GM23338 (cell line): ENCODE data around the gene DNAJC9.

Experiments
- CREB1 ChIP-seq: fragments of 250-450 bp; sonication (Bioruptor Pico); IDR thresholded peaks from 2 replicates; pipeline ENCODE4 v1.5.0; 2020; ENCODE audit warnings: low read depth, mild to moderate bottlenecking, moderate library complexity
- CTCF ChIP-seq, 2 experiments: fragments of 200-600 bp in 1 of 2; sonication (generic) in 1 of 2; conservative IDR thresholded peaks; 2 replicates each; pipeline versions ENCODE4 v1.5.1 to v1.6.1; 2016 to 2017; ENCODE audit warnings: antibody characterized with exemption in 2 of 2, low read depth in 2 of 2, mild to moderate bottlenecking in 2 of 2, moderate library complexity in 1 of 2
- EZH2 ChIP-seq: fragments of 200-600 bp; sonication (generic); IDR thresholded peaks from one replicate; pipeline ENCODE4 v1.8.0; 2017; ENCODE audit warnings: antibody characterized with exemption, mild to moderate bottlenecking, low read depth; ENCODE audit not compliant: unreplicated experiment
- EZH2phosphoT487 ChIP-seq: fragments of 200-600 bp; sonication (generic); IDR thresholded peaks from one replicate; pipeline ENCODE4 v1.8.1; 2018; ENCODE audit warnings: antibody characterized with exemption; ENCODE audit not compliant: unreplicated experiment
- JUNB ChIP-seq: IDR thresholded peaks from one replicate; pipeline ENCODE4 v1.6.1; 2016; ENCODE audit warnings: antibody characterized with exemption; ENCODE audit not compliant: unreplicated experiment
- POLR2AphosphoS5 ChIP-seq: IDR thresholded peaks from 2 replicates; pipeline ENCODE4 v1.6.1; 2016; ENCODE audit warnings: antibody characterized with exemption, low read depth
- STAT1 ChIP-seq: IDR thresholded peaks from one replicate; pipeline ENCODE4 v1.6.1; 2016; ENCODE audit warnings: antibody characterized with exemption; ENCODE audit not compliant: unreplicated experiment
- ZNF114 ChIP-seq: fragments of 250-450 bp; sonication (Bioruptor Pico); IDR thresholded peaks from 2 replicates; pipeline ENCODE4 v1.5.0; 2020; ENCODE audit warnings: mild to moderate bottlenecking, moderate library complexity
- ZNF331 ChIP-seq: fragments of 250-450 bp; sonication (Bioruptor Pico); IDR thresholded peaks from 2 replicates; pipeline ENCODE4 v1.5.0; 2020; ENCODE audit warnings: low read depth, mild to moderate bottlenecking, moderate library complexity
- ZNF462 ChIP-seq: fragments of 250-450 bp; sonication (Bioruptor Pico); IDR thresholded peaks from 2 replicates; pipeline ENCODE4 v1.5.0; 2020; ENCODE audit warnings: mild to moderate bottlenecking, moderate library complexity
- TF ChIP-seq, protein P1 (sequence below): IDR thresholded peaks from one replicate; pipeline ENCODE4 v1.6.1; 2018; ENCODE audit warnings: antibody characterized with exemption; ENCODE audit not compliant: unreplicated experiment
- TF ChIP-seq, protein P2 (sequence below): IDR thresholded peaks from 2 replicates; pipeline ENCODE4 v1.6.1; 2016; ENCODE audit warnings: antibody characterized with exemption

DNA sequence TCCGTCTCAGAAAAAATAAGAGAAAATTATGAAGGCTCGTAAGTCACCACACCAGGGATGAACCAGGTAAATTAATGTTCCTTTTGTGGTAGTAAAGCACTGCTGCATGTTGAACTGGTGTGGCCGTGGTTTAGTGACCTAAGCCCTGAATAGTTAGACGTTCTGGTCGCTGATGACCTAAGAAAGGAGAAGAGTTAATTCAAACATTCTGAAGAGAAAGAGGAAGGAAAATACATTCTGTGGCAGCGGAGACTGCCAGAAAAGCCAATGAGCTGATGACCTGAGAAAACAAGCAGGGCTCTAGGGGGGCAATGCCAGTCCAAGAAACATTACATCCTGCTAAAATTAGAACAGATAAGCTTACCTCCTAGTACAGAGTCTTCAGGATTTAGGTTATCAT lies 17.5 kb downstream of the DNAJC9 start:
- no peak for TF ChIP-seq CTCF (conservative IDR thresholded peaks at IDR 0.05; ENCODE audit: low read depth in 2 of 2)
- TF ChIP-seq, protein P1, sequence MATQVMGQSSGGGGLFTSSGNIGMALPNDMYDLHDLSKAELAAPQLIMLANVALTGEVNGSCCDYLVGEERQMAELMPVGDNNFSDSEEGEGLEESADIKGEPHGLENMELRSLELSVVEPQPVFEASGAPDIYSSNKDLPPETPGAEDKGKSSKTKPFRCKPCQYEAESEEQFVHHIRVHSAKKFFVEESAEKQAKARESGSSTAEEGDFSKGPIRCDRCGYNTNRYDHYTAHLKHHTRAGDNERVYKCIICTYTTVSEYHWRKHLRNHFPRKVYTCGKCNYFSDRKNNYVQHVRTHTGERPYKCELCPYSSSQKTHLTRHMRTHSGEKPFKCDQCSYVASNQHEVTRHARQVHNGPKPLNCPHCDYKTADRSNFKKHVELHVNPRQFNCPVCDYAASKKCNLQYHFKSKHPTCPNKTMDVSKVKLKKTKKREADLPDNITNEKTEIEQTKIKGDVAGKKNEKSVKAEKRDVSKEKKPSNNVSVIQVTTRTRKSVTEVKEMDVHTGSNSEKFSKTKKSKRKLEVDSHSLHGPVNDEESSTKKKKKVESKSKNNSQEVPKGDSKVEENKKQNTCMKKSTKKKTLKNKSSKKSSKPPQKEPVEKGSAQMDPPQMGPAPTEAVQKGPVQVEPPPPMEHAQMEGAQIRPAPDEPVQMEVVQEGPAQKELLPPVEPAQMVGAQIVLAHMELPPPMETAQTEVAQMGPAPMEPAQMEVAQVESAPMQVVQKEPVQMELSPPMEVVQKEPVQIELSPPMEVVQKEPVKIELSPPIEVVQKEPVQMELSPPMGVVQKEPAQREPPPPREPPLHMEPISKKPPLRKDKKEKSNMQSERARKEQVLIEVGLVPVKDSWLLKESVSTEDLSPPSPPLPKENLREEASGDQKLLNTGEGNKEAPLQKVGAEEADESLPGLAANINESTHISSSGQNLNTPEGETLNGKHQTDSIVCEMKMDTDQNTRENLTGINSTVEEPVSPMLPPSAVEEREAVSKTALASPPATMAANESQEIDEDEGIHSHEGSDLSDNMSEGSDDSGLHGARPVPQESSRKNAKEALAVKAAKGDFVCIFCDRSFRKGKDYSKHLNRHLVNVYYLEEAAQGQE = no peak
- TF ChIP-seq EZH2 = no peak
- TF ChIP-seq JUNB = no peak
- no peak for TF ChIP-seq ZNF331 (CRISPR knock-in tag)
- TF ChIP-seq ZNF462 (CRISPR knock-in tag) = no peak
- TF ChIP-seq POLR2AphosphoS5 = no peak
- no peak for TF ChIP-seq EZH2phosphoT487
- TF ChIP-seq ZNF114 = no peak
- TF ChIP-seq STAT1 = no peak
- no peak for TF ChIP-seq CREB1 (CRISPR knock-in tag)
- TF ChIP-seq, protein P2, sequence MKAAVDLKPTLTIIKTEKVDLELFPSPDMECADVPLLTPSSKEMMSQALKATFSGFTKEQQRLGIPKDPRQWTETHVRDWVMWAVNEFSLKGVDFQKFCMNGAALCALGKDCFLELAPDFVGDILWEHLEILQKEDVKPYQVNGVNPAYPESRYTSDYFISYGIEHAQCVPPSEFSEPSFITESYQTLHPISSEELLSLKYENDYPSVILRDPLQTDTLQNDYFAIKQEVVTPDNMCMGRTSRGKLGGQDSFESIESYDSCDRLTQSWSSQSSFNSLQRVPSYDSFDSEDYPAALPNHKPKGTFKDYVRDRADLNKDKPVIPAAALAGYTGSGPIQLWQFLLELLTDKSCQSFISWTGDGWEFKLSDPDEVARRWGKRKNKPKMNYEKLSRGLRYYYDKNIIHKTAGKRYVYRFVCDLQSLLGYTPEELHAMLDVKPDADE = no peak
